LoVo (cell line): ENCODE results near the gene CLNK.

ENCODE experiments used
- DNase-seq: peaks from one replicate; pipeline ENCODE4 v3.0.0-alpha.2; 2016; ENCODE audit warnings: low spot score

CLNK gene

DNA sequence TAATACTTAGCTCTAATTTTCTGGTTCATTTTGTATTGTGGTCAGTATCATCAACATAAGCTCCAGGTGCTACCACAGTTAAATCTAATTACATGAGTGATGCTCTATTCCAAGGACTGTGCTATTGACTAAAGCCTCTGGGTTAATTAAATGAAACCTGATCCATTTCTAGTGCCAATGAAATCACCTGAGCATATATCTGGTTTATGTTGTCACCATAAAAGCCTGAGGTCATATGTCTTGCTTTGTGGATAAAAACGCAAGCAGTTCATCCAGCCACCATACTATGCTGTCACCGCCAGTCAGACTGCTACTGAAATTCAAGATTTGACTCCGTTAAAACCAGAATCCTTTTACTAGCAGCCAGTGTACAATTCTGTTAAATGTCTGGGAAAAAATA lies 163.1 kb downstream of the CLNK start:
- no peak for DNase-seq

- no peak for DNase-seq
These were observed 174.8 kb downstream of the CLNK start for GRCh38 chr4:10509733-10510132.

- DNase-seq = no peak
These were observed 178.5 kb downstream of the CLNK start for GRCh38 chr4:10506077-10506476.

- no peak for DNase-seq
These were observed 179.9 kb downstream of the CLNK start for GRCh38 chr4:10504570-10505179.

DNA sequence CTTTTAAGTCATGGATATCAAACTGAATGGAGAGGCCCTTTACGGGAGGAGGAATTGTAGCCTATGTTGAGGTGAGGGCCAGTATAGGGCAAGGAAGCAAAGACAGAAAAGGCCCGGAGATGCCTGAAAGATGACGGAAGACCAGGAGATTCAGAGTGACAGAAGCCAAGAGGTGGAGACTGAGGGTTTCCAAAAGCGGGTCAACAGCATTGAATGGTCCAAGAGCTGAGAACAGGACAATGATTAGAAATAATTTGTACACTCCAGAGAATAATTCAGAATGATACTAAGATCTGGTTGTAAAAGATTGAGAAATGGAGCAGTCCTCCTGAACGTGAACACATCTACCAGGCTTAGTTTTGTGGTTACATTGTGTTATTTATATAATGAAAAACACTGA lies 181.9 kb downstream of the CLNK start:
- no peak for DNase-seq

DNA sequence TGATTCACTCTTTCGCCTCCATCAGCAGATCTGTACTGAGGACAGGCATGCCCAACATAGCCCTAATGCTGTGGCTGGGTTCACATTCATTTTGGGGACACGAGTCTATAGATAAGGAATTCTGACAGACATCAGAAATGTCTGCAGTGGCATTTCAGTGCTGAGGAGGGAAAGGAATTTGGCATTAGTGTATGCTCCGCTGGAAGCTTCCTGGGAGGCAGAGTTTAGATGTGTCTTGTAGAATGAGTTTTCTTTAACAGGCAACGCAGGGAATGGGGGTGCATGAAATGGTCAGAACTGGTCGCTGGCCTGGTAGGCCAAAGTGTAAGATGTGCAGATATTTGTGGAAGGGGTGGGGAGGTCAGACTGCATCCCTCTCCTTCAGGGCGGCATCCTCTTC lies 183.8 kb downstream of the CLNK start:
- DNase-seq = no peak

DNA sequence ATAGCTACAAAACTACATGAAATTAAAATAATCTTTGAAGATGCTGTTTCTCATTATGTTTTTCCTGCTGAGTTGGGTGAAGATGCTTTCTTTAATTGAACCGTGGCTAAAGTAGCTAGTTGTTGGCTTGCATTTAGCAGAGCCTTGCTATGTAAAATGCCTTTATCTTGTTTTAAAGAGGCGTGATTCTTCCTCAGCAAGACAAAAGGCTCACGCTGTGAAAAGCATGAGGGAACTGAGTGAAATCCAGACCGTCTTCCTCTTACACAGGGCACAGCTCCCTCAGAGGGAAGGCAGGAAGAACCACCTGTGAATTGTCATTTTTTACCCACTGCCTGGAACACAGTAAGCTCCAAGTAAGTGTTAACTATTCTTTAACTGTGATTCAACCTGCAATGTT lies 188.4 kb downstream of the CLNK start:
- no peak for DNase-seq

DNA sequence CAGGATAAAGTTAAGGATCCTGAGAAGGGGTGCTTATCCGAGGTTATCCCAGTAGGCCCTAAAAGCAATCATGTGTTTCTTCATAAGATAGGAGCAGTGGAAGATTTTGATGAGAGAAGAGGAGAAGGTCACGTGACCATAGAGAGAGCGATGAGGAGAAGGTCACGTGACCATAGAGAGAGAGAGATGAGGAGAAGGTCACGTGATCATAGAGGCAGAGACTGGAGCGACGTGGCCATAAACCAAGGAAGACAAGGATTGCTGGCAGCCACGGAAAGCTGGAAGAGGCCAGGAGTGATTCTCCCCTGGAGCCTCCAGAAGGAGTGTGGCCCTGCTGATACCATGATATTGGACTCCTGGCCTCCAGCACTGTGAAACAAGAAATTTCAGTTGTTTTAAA lies 188.9 kb downstream of the CLNK start:
- DNase-seq = no peak

- DNase-seq = no peak
These were observed 192.1 kb downstream of the CLNK start for GRCh38 chr4:10492464-10492863.

- DNase-seq = no peak
These were observed 193.2 kb downstream of the CLNK start for GRCh38 chr4:10491401-10491800.

DNA sequence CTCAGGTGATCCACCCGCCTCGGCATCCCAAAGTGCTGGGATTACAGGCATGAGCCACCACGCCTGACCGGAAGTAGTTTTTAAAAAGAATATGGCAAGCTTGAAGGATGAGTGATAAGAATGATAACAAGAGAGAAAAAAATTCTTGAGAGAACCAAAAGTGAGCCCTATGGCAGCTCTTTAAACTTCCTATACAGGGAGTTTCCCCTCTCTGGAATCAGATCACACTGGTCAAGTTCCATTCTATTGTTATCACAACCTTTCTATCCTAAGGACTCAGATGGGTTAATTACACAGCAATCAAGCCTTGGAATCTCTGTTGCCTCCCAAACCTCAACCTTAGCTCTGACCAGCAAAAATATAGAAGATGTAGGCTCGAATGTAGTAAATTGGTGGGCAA lies 193.6 kb downstream of the CLNK start:
- no peak for DNase-seq

DNA sequence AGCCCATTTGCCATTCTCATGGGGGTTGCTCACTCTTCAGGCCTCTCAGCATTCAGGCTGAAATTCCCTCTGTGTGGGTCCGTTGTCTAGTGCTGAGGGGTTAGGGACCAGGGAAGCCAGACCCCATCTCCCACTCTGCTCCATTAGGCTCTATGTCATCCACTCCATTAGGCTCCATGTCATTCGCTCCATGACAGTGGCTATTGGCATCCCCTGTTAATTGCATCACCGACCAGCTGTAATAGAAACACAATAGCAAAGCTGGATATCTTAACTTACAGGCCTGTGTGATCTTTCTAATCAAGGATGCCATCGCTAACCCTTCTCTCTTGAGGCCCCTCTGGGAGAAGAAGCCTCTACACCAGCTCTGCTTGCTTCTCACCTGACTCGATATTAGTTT lies 201.7 kb downstream of the CLNK start:
- DNase-seq = no peak

DNA sequence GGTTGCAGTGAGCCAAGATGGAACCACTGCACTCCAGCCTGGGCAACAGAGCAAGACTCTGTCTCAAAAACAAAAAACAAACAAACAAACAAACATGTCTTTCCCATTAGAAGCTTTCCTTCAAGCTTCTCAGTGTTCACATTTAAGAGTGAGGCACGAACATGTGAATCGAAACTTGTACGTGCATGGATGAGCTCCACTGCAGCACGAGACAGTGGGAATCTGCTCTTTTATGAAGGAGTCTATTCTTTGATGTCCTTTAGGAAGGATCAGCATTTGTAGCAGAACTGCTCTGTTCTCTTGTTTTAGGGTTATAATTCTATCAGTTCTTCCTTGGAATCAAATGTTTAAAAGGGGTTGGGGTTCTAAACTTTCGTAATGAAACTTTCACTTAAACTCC lies 204.0 kb downstream of the CLNK start:
- no peak for DNase-seq

GRCh38 chr4:10478621-10479020 lies 205.9 kb downstream of the CLNK start:
- no peak for DNase-seq

DNA sequence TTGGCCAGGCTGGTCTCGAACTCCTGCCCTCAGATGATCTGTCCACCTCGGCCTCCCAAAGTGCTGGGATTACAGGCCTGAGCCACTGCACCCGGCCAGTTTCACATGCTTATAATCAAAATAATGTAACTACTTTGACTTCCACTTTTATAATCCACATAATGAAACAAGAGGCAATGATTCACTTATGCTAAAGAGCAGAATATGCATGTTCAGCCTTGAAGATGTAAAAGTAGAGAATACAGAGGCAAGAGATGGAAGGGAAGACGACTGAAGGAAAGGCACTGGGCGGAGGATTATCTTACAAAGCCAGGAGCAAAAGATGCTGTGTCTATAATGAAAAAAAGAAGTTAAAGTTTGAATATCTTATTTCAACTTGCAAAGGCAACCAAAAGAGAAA lies 214.1 kb downstream of the CLNK start:
- no peak for DNase-seq

GRCh38 chr4:10466161-10466560 lies 218.4 kb downstream of the CLNK start:
- DNase-seq = no peak

GRCh38 chr4:10462876-10463275 lies 221.7 kb downstream of the CLNK start:
- no peak for DNase-seq

DNA sequence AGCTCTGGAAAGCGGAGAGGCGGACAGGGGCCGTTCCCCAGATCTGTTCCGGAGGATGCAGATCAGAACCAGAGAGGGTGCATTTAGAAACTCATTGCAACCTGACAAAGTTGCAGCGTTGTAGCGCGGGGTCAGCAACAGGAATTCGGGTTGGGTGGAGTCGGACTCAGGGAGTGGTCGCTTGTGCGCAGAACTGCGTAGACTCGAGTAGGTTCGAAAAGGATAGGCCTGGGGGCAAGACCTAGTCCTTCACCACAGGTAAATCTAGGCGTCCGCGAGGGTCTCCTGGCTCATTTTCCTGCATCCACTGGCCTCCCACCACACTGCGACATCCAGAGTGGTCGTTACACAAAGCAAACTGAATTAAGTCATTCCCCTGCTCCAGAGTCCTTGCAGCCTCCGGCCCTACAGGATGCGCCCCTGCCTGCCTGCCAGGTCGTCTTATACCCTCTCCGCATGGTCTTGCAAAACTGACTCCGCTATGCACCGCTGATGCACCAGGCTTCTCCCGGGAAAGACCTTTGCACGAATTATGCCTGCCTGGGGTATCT lies 222.6 kb downstream of the CLNK start:
- DNase-seq = no peak

DNA sequence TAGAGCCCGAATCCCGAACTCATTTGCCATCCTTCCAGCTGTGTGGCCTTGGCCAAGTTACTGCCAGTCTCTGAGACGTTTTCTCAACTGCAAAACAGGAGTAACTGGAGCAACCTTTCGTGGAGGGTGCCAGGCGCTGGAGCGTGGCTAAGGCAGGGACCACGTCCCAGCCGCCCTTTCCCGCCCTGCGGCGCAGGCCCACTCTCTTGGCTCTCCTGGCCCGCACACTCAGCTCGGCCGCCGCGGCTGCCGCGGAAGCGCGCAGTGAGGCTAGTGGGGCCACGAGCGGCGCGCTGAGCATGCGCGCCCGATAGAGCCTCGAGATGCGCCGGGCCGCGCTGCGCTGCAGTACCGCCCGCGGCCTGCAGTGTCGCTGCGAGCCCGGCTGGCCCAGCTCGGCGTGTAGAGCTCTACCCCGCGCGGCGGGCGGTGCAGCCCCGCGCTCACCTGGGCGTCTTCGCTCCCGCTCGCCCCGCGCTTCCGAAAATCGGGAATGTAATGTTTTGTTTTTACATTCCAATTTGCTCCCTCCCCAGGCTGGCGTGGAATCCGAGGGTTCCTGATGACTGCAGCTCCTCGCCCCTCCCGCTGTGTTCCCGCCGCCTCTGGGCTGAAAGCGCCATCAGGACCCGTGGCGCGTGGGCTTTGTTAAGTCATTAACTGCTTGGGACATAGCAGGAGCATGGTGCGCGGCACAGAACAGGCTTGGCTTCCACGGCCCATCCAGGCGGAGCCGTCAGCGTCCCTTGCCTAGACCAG lies 223.3 kb downstream of the CLNK start:
- DNase-seq = peak; percentile 56

DNA sequence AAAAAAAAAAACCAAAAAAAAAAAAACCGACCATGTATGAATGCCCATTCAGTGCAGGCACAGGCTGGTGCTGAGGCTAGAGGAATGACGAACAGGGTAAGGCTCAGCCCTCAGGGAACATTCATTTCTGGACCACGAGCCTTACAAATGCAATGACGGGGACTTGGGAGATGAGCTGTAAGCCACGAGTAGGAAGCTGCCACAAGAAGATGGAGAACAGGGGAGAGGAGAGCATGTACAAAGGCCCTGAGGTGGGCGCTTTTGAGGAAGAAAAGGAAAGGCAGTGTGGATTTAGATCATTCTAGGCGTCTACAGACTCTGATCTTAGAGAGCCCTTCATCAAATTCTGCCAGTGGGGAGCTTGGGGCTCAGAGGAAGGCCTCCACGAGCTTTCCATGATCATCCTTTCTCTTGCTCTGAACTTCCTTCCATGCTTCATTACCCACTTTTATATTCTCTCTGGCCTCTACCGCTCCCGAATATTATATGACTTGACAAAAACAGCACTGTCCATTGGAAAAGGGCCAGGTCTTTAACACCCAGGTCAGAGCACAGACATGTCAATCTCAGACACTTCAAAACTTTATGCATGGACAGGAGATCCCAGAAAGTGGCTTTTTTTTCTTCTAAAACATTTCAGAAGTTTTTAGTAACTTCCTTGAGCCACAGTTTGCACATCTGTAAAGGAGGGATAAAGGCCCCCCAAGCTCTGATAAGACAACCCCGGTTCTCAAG lies 224.1 kb downstream of the CLNK start:
- DNase-seq = no peak

- DNase-seq = no peak
These were observed 225.3 kb downstream of the CLNK start for GRCh38 chr4:10459305-10459704.

DNA sequence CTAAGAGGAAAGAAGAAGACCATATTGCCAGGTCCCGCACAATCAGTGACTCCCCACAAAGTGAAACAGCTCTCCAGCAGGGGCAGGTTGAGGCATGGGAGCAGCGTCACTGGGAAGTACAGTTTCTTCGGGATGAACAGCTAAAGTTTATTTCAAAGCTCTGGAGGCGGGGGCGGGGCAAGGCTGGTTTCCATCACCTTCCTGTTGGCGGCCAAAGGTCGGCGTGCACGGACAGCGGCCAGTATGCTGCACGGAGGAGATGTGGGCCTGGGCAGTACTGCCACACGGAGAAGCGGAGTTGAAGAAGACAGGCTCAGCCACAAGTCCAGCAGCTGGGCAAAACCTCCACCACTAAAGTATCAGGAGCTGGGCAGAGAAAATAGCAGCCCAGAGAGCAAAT lies 226.4 kb downstream of the CLNK start:
- DNase-seq = no peak

- no peak for DNase-seq
These were observed 227.2 kb downstream of the CLNK start, which contains the start of gene ZNF518B for GRCh38 chr4:10457255-10457801. Gene ZNF518B (minus strand): TSS chr4:10457426. CDS start chr4:10446328, 11,098 bp downstream.
